B cell (primary cell): ENCODE results near the gene IL22RA2. TPM values are rescaled to one million over a fixed set of nuclear protein-coding genes. Genes with fewer than 3 reads are reported as not detected.

Source experiments
- ATAC-seq: fragments of 200-7000 bp; cut with Tn5 transposase; one replicate; pipeline ENCODE4 v1.10.0; 2021; ENCODE audit warnings: low read depth, mild to moderate bottlenecking, moderate number of reproducible peaks, moderate library complexity
- CTCF ChIA-PET: fragments of 350-600 bp; sonication (Branson Sonifier 250); formaldehyde crosslinking; loops from one replicate; lab custom pipeline; 2021; ENCODE audit warnings: antibody characterized with exemption, inconsistent platforms; lab: Charles Lee
- POLR2A ChIA-PET: fragments of 350-600 bp; sonication (Branson Sonifier 250); formaldehyde crosslinking; loops from one replicate; lab custom pipeline; 2021; ENCODE audit warnings: antibody characterized with exemption; lab: Charles Lee
- DNase-seq: peaks from one replicate; pipeline ENCODE4 v3.0.0; 2013
- H2AFZ ChIP-seq: 2 replicates; pipeline ENCODE4 v1.6.1; 2012; ENCODE audit warnings: mild to moderate bottlenecking, low read depth, low read length; ENCODE audit not compliant: insufficient read depth, poor library complexity, severe bottlenecking
- H3K27ac ChIP-seq, 2 donors: 1 replicate in 1 of 2; 2 replicates in 1 of 2; pipeline ENCODE4 v1.5.1; 2012 to 2013; ENCODE audit warnings: low read length in 2 of 2, mild to moderate bottlenecking in 2 of 2, moderate library complexity in 1 of 2
- H3K27me3 ChIP-seq, 4 experiments: fragments of 200-600 bp in 1 of 4; sonication (generic) in 1 of 4; replicated peaks in 1 of 4; 1 replicate in 2 of 4; 2 replicates in 2 of 4; pipeline versions ENCODE4 v1.6.1 to v1.7.0; 2013 to 2016; ENCODE audit warnings: low read length in 3 of 4, mild to moderate bottlenecking in 2 of 4, mixed read lengths in 1 of 4, moderate library complexity in 1 of 4; ENCODE audit not compliant: insufficient read depth in 4 of 4, control insufficient read depth in 3 of 4; ENCODE audit errors: control extremely low read depth in 1 of 4
- H3K36me3 ChIP-seq, 2 experiments: replicated peaks in 1 of 2; 1 replicate in 1 of 2; 2 replicates in 1 of 2; pipeline versions ENCODE4 v1.6.1 to v1.7.1; 2013; ENCODE audit warnings: low read length in 1 of 2; ENCODE audit not compliant: insufficient read depth in 2 of 2, control insufficient read depth in 1 of 2; ENCODE audit errors: control extremely low read depth in 1 of 2, extremely low read depth in 1 of 2
- H3K4me1 ChIP-seq, 2 donors: fragments of 200-600 bp in 1 of 2; sonication (generic) in 1 of 2; 1 replicate in 1 of 2; 2 replicates in 1 of 2; pipeline versions ENCODE4 v1.5.1 to v1.6.1; 2013 to 2017; ENCODE audit warnings: low read length in 2 of 2; ENCODE audit not compliant: control insufficient read depth in 2 of 2, insufficient read depth in 2 of 2
- H3K4me2 ChIP-seq: replicated peaks from 2 replicates; pipeline ENCODE3; 2012; ENCODE audit warnings: mild to moderate bottlenecking, low read depth, low read length; ENCODE audit not compliant: poor library complexity, severe bottlenecking
- H3K4me3 ChIP-seq, 5 experiments: fragments of 200-600 bp in 1 of 5; sonication (generic) in 1 of 5; 1 replicate in 3 of 5; 2 replicates in 2 of 5; pipeline versions ENCODE4 v1.5.1 to v1.7.0; 2011 to 2016; ENCODE audit warnings: low read length in 4 of 5, mild to moderate bottlenecking in 4 of 5, low read depth in 2 of 5, control low read depth in 1 of 5, moderate library complexity in 1 of 5; ENCODE audit not compliant: insufficient read depth in 1 of 5; ENCODE audit errors: control extremely low read depth in 1 of 5, extremely low read depth in 1 of 5
- H3K79me2 ChIP-seq: fragments of 200-600 bp; sonication (generic); one replicate; pipeline ENCODE4 v1.6.0; 2016; ENCODE audit warnings: low read length; ENCODE audit not compliant: control insufficient read depth, insufficient read depth
- H3K9ac ChIP-seq: fragments of 200-600 bp; sonication (generic); 2 replicates; pipeline ENCODE4 v1.6.1; 2017; ENCODE audit warnings: mild to moderate bottlenecking, low read length, moderate library complexity
- H3K9me3 ChIP-seq, 3 donors: one replicate each; pipeline versions ENCODE4 v1.6.1 to v1.7.1; 2013; ENCODE audit warnings: low read length in 2 of 3; ENCODE audit not compliant: control insufficient read depth in 2 of 3, insufficient read depth in 1 of 3; ENCODE audit errors: control extremely low read depth in 1 of 3
- H4K20me1 ChIP-seq: 2 replicates; pipeline ENCODE4 v1.6.0; 2012; ENCODE audit warnings: mild to moderate bottlenecking, low read length; ENCODE audit not compliant: insufficient read depth, control insufficient read depth, poor library complexity, severe bottlenecking
- H3K27ac Mint-ChIP-seq: one replicate; pipeline ENCODE4 v1.8.0; 2021; ENCODE audit warnings: mixed read lengths
- H3K27me3 Mint-ChIP-seq: one replicate; pipeline ENCODE4 v1.8.0; 2021; ENCODE audit warnings: mixed read lengths
- H3K4me1 Mint-ChIP-seq: one replicate; pipeline ENCODE4 v1.8.0; 2021; ENCODE audit warnings: mixed read lengths
- H3K4me3 Mint-ChIP-seq: one replicate; pipeline ENCODE4 v1.8.0; 2021; ENCODE audit warnings: mixed read lengths
- H3K9me3 Mint-ChIP-seq: one replicate; pipeline ENCODE4 v1.8.0; 2022; ENCODE audit warnings: mixed read lengths; ENCODE audit not compliant: insufficient read depth
- EZH2 ChIP-seq: IDR thresholded peaks from 2 replicates; pipeline ENCODE4 v1.6.1; 2012; ENCODE audit warnings: borderline replicate concordance, low read depth, mild to moderate bottlenecking, moderate library complexity, low read length; ENCODE audit not compliant: insufficient read depth, poor library complexity, severe bottlenecking
- WGBS: methylation state at CpG from one replicate; pipeline ENCODE4 v1.1.5; 2013; ENCODE audit warnings: missing lambda C conversion rate; ENCODE audit not compliant: insufficient coverage; 5-methylcytosine and 5-hydroxymethylcytosine counted together
- intact Hi-C: fragments of 100-400 bp; cut with micrococcal nuclease; formaldehyde crosslinking; loops from one replicate; pipeline ENCODE4 v1.10.0; 2022
- polyA plus RNA-seq: library from polyadenylated mRNA; depleted of rRNA; stranded (reverse); fragments of >200 nt; gene quantifications from 2 replicates; pipeline ENCODE4 v1.2.3, GENCODE V29; 2012
- total RNA-seq, 2 donors: library from RNA; stranded (reverse); fragments of 120-200 nt in 1 of 2; gene quantifications; 1 replicate in 1 of 2; 2 replicates in 1 of 2; pipeline versions ENCODE4 v1.2.3 to v1.2.4, GENCODE V29; 2013 to 2022
- TF ChIP-seq, protein P1 (sequence below): fragments of 200-600 bp; IDR thresholded peaks from one replicate; pipeline ENCODE4 v1.8.0; 2022; ENCODE audit warnings: antibody characterized with exemption, mild to moderate bottlenecking

The IL22RA2 gene
- total and polyA plus RNA-seq, 2 donors (not counting 1 experiment from before 2014, with no cell fraction given) = not detected

- Mint-ChIP-seq H3K4me3 (no peak overlapping the region), H3K9me3 (peaks cover 6% of the 10 kb centered on the region), H3K27me3 (no peaks in the 10 kb centered on the region), H3K4me1 (peaks cover 2% of the 10 kb centered on the region), H3K27ac (no peak overlapping the region)
- intact Hi-C loops = no loop called here
- WGBS = 100% methylated on average over 2 of the region's 5 CpGs
- Histone ChIP-seq H3K9me3 (peaks cover 4 to 25% (median 11%) of the 10 kb centered on the region in 3 donors), H3K27me3 (no peaks in the 10 kb centered on the region), H4K20me1 (no peaks in the 10 kb centered on the region), H3K4me2 (no peak overlapping the region), H3K36me3 (no peaks in the 10 kb centered on the region), H3K4me3 (no peak overlapping the region), H3K4me1 (no peaks in the 10 kb centered on the region), H3K9ac (no peak overlapping the region), H3K79me2 (no peaks in the 10 kb centered on the region), H3K27ac (no peak overlapping the region), H2AFZ (no peak overlapping the region)
- DNase-seq (no peak), ATAC-seq (no peak)
- ChIA-PET POLR2A (interaction anchor here (0.7 kb wide), 1 partner anchor 702 kb away, joined by 3 read pairs; no protein-coding TSS in a partner anchor), CTCF (interaction anchor here (1.2 to 1.9 kb wide), 2 partner anchors 96 to 225 kb away, joined by 3 to 8 read pairs; no protein-coding TSS in a partner anchor)
- TF ChIP-seq EZH2 = no peak
- TF ChIP-seq, protein P1, sequence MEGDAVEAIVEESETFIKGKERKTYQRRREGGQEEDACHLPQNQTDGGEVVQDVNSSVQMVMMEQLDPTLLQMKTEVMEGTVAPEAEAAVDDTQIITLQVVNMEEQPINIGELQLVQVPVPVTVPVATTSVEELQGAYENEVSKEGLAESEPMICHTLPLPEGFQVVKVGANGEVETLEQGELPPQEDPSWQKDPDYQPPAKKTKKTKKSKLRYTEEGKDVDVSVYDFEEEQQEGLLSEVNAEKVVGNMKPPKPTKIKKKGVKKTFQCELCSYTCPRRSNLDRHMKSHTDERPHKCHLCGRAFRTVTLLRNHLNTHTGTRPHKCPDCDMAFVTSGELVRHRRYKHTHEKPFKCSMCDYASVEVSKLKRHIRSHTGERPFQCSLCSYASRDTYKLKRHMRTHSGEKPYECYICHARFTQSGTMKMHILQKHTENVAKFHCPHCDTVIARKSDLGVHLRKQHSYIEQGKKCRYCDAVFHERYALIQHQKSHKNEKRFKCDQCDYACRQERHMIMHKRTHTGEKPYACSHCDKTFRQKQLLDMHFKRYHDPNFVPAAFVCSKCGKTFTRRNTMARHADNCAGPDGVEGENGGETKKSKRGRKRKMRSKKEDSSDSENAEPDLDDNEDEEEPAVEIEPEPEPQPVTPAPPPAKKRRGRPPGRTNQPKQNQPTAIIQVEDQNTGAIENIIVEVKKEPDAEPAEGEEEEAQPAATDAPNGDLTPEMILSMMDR = no peak
Observed at GRCh38 chr6:137190583-137191094, 17.2 kb upstream of the IL22RA2 start.

DNA sequence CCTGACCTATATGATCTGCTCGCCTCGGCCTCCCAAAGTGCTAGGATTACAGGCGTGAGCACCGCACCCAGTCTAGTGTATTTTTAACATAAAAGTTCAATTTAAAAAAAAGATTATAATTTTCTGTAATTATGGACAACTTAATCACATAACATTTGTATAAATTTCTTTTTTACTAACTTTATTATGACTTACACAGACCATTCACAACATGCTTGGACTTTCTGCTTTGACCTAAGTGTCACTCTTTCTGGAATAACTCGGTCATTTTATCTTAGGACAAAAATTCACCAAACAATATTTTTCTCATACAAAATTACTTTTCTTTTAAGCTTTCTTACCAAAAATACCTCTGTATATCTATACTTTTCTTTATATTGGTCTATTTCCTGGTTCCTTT lies 15.4 kb upstream of the IL22RA2 start:
- Histone ChIP-seq H2AFZ (no peak overlapping the region), H4K20me1 (no peaks in the 10 kb centered on the region), H3K9me3 (peaks cover 4 to 40% (median 23%) of the 10 kb centered on the region in 3 donors), H3K4me3 (no peak overlapping the region), H3K79me2 (no peaks in the 10 kb centered on the region), H3K36me3 (no peaks in the 10 kb centered on the region), H3K4me2 (no peak overlapping the region), H3K27ac (no peak overlapping the region), H3K27me3 (no peaks in the 10 kb centered on the region), H3K4me1 (no peaks in the 10 kb centered on the region), H3K9ac (no peak overlapping the region)
- Mint-ChIP-seq H3K4me1 (peaks cover 1% of the 10 kb centered on the region), H3K27ac (no peak overlapping the region), H3K9me3 (peaks cover 6% of the 10 kb centered on the region), H3K27me3 (no peaks in the 10 kb centered on the region), H3K4me3 (no peak overlapping the region)
- DNase-seq = no peak
- CTCF ChIA-PET = interaction anchor here (0.8 kb wide), 1 partner anchor 24 kb away, joined by 3 read pairs; no protein-coding TSS in a partner anchor
- POLR2A ChIA-PET = no interaction called here
- TF ChIP-seq, protein P1 = no peak
- no peak for TF ChIP-seq EZH2
- no peak for ATAC-seq
- intact Hi-C loops = no loop called here
- WGBS = 83% methylated on average over 1 of the region's 5 CpGs
